ENCODE measurements around the gene KRT73. TPM values are rescaled to one million over a fixed set of nuclear protein-coding genes. Genes with fewer than 3 reads are reported as not detected.

The KRT73 gene
- total and polyA plus RNA-seq, 2 of the 8 experiments (the other 6 are each of a cell fraction or from before 2014, with no cell fraction given) = not detected

DNA sequence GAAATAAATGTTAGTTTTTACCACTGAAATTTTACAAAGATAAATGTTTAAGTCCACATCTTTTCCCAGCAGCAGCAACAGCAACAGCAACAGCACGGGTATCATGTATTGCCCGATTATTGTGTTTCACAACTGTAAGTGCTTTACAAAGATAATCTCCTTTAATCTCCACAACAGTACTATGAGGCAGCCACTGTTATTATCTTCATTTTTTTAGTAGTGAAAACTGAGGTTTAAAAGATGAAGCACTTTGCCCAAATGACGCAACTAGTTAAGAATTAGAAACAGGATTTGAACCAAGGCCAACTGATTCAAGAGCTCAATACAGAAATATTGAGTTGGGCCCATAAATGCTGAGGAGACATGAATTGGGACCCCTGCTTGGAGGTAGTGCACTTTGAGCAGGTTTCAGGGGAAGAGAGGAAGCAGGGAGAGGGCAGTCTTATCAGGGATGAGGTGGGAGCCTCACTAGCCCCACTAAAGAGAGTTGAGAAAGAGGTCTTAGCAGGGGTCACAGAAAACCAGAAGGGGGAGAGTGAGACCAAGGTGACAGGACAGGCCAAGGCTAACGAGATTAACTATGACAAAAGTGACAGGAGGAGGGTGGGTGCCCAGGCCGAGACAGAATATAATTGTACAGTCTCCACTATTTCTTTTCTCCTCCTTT lies 18.4 kb upstream of the KRT73 start:
- H2AK5ac ChIP-seq (ENCODE audit: low read depth, low read length) = no peak overlapping the region
- 89% methylated on average over 5 of the region's 5 CpGs; no CpG with 5 or more reads in 1 of the 2 experiments for WGBS, 2 experiments (ENCODE audit: extremely low coverage in 1 of 2, insufficient coverage in 1 of 2, insufficient read length in 1 of 2, insufficient replicate concordance in 2 of 2, low coverage in 1 of 2, low lambda C conversion rate in 2 of 2, missing lambda C conversion rate in 1 of 2)
- H2BK5ac ChIP-seq (ENCODE audit: low read depth, low read length) = no peak overlapping the region
- H3K4ac ChIP-seq (replicated peaks; ENCODE audit: insufficient read length, low read depth, low read length) = no peak overlapping the region
- FAIRE-seq (no peak), DNase-seq (ENCODE audit: low read depth in 1 of 2, low spot score in 2 of 2) (peak in 1 of 2 experiments; percentile 30)
- no peak overlapping the region for H3K4me3 ChIP-seq (ENCODE audit: extremely low read depth in 1 of 4, insufficient read depth in 2 of 4, low read depth in 3 of 4, low read length in 4 of 4)
- H3K36me3 ChIP-seq (ENCODE audit: control insufficient read depth in 2 of 4, insufficient read depth in 4 of 4, low read length in 3 of 4) = no peaks in the 10 kb centered on the region
- no peaks in the 10 kb centered on the region for H4K20me1 ChIP-seq (replicated peaks in 1 of 2; ENCODE audit: control insufficient read depth in 1 of 2, insufficient read depth in 2 of 2, low read length in 2 of 2)
- no peak overlapping the region for H3K4me2 ChIP-seq (ENCODE audit: insufficient read depth in 1 of 2, low read depth in 2 of 2, low read length in 2 of 2)
- no peak overlapping the region for H2AFZ ChIP-seq (ENCODE audit: low read length)
- H3K56ac ChIP-seq (replicated peaks; ENCODE audit: insufficient read length, low read depth, low read length) = no peak overlapping the region
- no peak overlapping the region for H2BK20ac ChIP-seq (ENCODE audit: low read length)
- no peak overlapping the region for H4K8ac ChIP-seq (ENCODE audit: extremely low read depth, insufficient read depth, low read length)
- no peak overlapping the region for H2BK120ac ChIP-seq (replicated peaks; ENCODE audit: low read depth, low read length)
- no peak overlapping the region for H3K18ac ChIP-seq (ENCODE audit: extremely low read depth, low read length)
- no peak overlapping the region for H3K23ac ChIP-seq (ENCODE audit: insufficient read length)
- H3K27ac ChIP-seq (ENCODE audit: low read depth, low read length) = no peak overlapping the region
- no peak overlapping the region for H4K5ac ChIP-seq (ENCODE audit: insufficient read length, low read depth, low read length)
- TF ChIP-seq CHD2 (IDR thresholded peaks at IDR 0.05; ENCODE audit: low read length) = no peak
- TF ChIP-seq, protein P1, sequence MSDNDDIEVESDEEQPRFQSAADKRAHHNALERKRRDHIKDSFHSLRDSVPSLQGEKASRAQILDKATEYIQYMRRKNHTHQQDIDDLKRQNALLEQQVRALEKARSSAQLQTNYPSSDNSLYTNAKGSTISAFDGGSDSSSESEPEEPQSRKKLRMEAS (IDR thresholded peaks at IDR 0.05) = no peak
- TF ChIP-seq TEAD4 (IDR thresholded peaks at IDR 0.05; ENCODE audit: low read depth, low read length) = no peak
- TF ChIP-seq SIRT6 (IDR thresholded peaks at IDR 0.05; ENCODE audit: low read length) = no peak
- no peak for TF ChIP-seq FOSL1 (IDR thresholded peaks at IDR 0.05; ENCODE audit: insufficient read depth, low read depth, low read length)
- TF ChIP-seq BCL11A (IDR thresholded peaks at IDR 0.05; ENCODE audit: low read depth in 2 of 2, low read length in 2 of 2) = no peak
- no peak for TF ChIP-seq NRF1 (IDR thresholded peaks at IDR 0.05; ENCODE audit: low read depth, low read length)
- no peak for TF ChIP-seq SAP30 (IDR thresholded peaks at IDR 0.05; ENCODE audit: insufficient read depth, insufficient replicate concordance, low read length)
- no peak overlapping the region for H2BK15ac ChIP-seq (ENCODE audit: low read length)
- ChIA-PET CTCF (ENCODE audit: partially characterized antibody) (interaction anchor here (0.6 to 1.3 kb wide), 4 partner anchors 21 to 1450 kb away, joined by 3 read pairs; no protein-coding TSS in a partner anchor), POLR2A (ENCODE audit: partially characterized antibody) (no interaction called here)
- no peaks in the 10 kb centered on the region for H3K9me3 ChIP-seq (ENCODE audit: insufficient read depth in 2 of 2, low read depth in 1 of 2, low read length in 1 of 2)
- no peak overlapping the region for H2BK12ac ChIP-seq (ENCODE audit: low read depth, low read length)
- no peaks in the 10 kb centered on the region for H3K79me1 ChIP-seq (ENCODE audit: low read depth, low read length)
- H3K4me1 ChIP-seq (replicated peaks in 1 of 4; ENCODE audit: control insufficient read depth in 3 of 4, insufficient read depth in 4 of 4, low read length in 3 of 4) = no peaks in the 10 kb centered on the region
- H3K79me2 ChIP-seq (ENCODE audit: control insufficient read depth in 1 of 2, insufficient read depth in 2 of 2, low read length in 2 of 2) = no peaks in the 10 kb centered on the region
- no peak overlapping the region for H3K9ac ChIP-seq (replicated peaks in 1 of 4; ENCODE audit: extremely low read depth in 1 of 4, low read depth in 3 of 4, low read length in 3 of 4)
- H4K91ac ChIP-seq (replicated peaks; ENCODE audit: insufficient read length, low read length) = no peak overlapping the region
- H3K23me2 ChIP-seq (ENCODE audit: low read depth, low read length) = no peaks in the 10 kb centered on the region
- H3K14ac ChIP-seq (ENCODE audit: insufficient read length) = no peak overlapping the region
- H3K27me3 ChIP-seq (replicated peaks in 1 of 4; ENCODE audit: control insufficient read depth in 3 of 4, extremely low read depth in 1 of 4, insufficient read depth in 3 of 4, low read length in 3 of 4) = peaks cover 0 to 1% (median 0%) of the 10 kb centered on the region in 4 experiments; a peak in 2 of 7 replicates

All from H1 (cell line).